ENCODE data around the gene DENND2A.

Gene DENND2A

DNA sequence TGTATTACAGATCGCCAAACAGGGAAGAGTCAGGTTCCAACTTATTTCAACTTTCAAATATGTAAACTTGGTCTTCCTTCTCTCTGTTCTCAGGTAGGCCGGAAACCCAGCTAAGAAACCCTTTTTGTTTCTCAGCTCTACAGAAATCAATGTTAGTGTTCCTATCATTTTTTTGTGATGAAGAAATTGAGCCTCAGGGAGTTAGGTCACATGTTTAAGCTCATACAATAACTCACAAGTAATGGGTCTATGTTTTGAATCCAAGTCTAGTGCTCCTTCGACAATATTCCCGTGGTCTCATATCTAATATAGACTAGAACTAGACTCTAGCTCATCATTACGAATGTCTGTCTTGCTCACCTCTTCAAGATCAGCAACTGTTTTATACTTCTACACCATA is 22.3 kb downstream of the DENND2A start:
- no peak for DNase-seq

DNA sequence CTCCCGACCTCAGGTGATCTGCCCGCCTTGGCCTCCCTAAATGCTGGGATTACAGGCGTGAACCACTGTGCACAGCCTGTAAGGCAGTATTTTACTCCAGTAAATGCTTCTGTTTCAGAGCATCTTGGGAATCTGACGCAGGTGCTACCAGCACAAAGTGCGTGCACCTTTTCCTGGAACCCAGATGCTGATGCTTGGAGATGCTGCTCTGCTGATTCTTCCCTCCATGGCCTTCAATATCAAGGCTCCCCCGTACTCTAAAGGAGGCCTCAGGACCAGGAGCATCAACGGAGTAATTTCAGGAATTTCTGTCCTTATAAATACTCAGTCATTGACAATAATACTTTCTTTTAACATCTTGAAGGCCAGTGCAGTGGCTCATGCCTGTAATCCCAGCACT is 23.5 kb downstream of the DENND2A start:
- no peak for DNase-seq

DNA sequence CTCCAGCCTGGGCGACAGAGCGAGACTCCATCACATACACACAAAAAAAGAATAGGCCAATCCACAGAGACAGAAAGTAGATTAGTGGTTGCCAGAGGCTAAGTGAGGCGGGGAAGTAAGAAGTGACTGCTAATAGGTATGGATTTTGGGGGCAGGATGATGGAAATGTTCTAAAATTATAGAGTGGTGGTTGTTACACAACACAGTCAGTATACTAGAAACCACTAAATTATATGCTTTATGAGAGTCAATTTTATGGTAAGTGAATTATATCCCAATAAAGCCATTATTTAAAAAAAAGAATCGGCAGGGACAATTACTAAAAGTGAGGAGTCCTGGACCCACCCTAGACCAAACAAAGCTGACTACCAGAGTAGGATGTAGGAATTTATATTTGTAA is 24.3 kb downstream of the DENND2A start:
- no peak for DNase-seq

DNA sequence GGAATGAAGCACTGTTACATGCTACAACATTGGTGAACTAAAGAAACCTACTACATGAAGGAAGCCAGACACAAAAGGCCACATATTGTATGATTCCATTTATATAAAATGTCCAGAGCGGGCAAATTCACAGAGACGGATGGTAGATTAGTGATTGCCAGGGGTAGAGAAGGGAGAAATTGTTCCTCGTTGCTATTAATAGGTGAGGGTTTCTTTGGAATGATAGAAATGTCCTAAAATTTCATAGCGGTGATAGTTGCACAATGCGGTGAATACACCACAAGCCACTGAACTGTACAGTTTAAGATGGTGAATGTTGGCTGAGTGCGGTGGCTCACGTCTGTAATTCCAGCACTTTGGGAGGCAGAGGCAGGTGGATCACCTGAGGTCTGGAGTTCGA is 29.0 kb downstream of the DENND2A start:
- DNase-seq = no peak

DNA sequence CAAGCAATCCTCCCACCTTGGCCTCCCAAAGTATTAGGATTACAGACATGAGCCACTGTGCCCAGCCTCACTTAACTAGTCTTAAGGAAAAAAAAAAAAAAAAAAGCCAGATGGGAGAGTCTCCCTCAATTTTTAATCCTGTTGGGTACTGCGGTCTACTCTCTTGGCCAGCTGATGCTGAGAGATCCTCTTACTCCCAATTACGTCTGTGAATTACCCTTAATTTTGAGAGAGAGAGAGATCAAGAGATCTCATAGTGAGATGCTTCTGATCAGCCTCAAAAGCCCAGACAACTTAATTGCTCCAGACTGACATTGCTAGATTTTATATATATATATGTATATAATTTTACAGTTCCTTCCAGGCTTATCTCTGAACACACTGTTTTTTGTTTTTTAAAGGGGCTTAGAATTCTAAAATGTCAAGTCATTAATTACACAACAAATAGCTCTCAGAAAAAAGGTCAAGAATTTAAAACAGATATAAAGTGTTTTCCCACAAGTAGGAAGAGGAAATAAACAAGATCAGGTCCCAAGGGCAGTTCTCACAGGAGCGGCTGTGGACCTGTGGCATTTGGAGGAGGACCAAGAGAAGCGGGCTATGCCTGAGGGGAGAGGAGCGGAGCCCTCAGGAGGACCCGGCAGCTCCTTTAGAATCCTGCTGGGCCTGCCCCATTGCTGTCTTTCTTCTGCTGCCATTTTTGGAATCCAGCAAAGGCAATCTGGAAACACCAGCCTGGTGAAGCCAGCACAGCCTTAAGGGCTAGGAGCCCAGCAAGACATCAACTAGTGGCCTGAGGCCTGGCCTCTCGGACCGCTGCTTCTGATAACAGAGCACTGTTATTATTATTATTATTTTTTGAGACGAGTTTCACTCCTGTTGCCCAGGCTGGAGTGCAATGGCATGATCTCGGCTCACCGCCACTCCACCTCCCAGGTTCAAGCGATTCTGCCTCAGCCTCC is 30.1 kb downstream of the DENND2A start:
- DNase-seq = no peak

DNA sequence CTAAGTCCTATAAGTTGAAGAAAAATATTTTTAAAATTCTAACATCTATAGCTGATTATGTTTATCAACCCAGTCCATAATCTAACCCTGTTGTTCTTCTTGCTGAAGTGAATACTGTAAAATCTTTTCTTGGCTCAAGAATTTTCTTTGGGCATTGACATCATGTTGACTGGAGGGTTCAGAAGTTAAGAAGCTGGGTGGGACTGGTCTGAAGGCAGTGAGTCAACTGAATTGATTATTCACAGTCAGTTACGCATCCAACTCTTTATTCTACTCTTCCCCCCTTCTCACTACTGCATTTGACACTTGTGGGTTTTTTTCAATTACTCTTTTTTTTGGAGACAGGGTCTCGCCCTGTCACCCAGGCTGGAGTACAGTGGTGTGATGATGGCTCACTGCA is 31.0 kb downstream of the DENND2A start:
- no peak for DNase-seq

GRCh38 chr7:140607441-140607989 is 33.1 kb downstream of the DENND2A start:
- DNase-seq = no peak

- no peak for DNase-seq
Measured at GRCh38 chr7:140605337-140605736, 35.3 kb downstream of the DENND2A start.

GRCh38 chr7:140604760-140605159 is 35.9 kb downstream of the DENND2A start:
- DNase-seq = no peak

DNA sequence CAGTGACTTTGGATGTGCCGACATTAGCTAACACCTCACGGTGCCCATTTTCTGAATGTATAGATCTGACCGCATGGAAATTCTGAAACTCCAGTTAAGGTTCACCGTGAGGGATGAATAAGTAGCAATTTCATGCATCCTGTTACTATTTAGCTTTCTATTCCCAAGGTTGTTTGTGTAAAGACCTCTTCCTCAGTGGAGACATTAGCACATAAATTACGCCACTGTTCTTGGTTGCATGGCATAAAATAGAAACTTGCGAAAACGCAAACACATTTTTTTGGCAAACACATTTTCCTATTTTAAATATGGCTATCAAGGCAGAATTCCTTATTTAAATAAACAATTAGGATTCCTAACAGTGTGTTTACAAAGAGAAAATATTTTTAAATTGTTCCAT is 36.5 kb downstream of the DENND2A start:
- DNase-seq = no peak

GRCh38 chr7:140601566-140602174 is 38.9 kb downstream of the DENND2A start:
- no peak for DNase-seq

DNA sequence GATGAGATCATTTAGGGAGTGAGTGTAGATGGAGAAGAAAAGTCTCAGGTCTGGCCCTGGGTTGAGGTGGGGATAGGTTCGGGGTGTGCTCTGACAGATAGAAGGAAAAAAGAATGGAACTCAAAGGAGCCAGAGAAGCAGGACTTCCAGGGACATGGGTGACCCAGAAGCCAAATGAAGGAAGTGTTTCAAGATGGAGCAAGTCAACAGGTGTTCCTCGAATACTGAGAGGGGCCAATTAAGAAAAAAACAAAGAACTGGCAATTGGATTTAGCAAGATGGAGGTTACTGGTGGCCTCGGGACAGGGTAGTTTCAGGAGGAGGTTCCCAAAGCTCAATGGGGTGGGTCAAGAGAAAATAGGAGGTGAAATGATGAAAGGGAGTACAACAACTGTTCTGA is 40.3 kb downstream of the DENND2A start:
- no peak for DNase-seq

GRCh38 chr7:140597428-140597949 is 43.1 kb downstream of the DENND2A start:
- no peak for DNase-seq

DNA sequence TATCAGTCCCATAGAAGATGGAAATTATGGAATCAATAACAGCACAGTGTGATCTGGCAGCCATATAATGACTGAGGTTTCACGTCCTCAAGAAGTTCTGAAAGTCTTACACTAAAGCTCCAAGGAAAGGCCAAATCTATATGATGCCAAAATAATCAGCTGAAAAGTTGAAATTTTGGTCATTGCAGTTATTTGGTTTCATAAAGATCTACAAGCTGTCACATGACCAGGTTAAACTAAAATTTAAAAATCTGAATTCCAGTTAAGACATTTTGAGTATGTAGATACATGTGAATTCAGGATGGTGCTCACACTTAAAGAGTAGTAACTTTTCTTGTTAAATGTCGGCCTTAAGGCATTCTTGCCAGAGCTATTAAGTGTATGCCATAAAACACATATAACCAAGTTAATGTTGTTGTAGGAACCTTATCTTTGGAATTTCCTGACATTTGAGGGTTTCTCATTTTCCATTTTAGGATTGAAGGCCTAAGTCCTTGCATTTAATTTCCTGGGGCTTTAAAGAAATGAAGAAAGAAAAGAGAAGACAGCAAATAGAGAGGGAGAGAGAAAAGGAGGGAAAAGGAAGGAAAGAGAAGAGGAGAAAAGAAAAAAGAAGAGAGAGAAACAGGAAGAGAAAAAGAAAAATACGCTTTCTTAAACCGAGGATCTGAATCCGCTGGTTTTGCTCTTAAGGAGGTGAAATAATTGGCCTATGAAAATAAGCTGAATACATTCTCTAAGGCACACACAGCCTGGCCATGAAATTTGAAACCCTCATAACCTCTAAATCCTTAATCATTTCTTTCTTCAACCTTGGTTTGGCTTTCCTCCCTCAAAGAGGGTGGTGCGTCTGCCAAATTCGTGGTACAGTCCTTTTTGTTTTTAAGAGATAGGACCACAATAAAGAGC is 43.8 kb downstream of the DENND2A start:
- DNase-seq = no peak

GRCh38 chr7:140595468-140596092 is 45.0 kb downstream of the DENND2A start:
- no peak for DNase-seq

DNA sequence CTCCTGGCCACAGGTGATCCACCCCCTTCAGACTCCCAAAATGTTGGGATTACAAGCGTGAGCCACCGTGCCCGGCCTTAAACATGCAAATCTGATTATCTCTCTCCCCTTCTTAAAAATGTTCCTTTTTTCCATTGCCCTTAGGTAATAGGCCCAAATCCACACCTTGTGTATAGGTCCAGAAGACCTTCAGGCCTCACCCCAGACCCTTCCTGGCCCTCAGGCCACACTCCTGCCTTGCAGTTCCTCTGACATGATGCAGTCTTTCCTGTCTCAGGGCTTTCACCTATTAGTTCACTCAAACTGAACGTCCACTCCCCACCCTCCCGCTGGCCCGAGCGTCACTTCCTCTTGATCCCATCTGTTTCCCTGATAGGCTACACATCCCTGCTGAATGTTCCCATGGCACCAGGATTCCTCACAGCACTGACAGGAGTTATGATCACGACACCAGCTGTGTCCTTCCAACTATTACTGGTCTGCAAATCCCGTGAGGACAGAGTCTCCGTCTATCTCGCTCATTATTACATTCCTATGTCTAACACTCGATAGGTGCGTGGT is 46.4 kb downstream of the DENND2A start:
- no peak for DNase-seq

- DNase-seq = no peak
Measured at GRCh38 chr7:140593672-140593982, 47.0 kb downstream of the DENND2A start.

DNA sequence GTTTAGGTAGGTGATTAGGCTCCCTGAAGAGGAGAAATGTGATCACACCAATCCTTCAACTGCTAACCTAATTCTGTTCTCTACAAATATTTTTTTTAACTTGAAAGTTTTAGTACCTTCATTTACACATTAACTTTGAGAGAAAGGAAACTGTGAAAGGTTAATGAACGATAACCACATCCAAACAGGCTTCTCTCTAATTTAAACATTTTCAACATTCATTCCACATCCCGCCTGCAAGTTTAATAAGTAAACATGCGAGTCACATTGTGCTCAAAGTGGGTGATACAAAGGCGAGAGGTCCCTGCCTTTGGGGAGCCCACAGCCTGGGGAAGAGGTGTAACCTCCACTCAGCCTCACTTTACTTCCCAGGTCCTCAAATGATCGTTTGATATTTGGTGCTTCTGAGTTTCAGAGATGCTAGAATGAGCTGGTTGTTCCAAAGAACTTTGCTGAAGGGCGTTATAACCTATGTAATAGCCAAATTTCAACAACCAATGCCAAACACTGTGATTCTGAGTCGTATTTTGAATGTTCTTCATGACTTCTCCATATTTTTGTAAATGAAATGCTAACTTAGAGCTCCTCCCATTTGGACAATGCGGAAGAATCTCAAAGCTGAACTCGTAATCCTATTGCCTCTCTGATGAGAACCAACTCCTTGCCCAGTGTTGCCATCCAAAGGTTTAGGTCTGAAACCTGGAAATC is 47.5 kb downstream of the DENND2A start:
- DNase-seq = no peak

GRCh38 chr7:140591180-140591902 is 49.3 kb downstream of the DENND2A start:
- no peak for DNase-seq

DNA sequence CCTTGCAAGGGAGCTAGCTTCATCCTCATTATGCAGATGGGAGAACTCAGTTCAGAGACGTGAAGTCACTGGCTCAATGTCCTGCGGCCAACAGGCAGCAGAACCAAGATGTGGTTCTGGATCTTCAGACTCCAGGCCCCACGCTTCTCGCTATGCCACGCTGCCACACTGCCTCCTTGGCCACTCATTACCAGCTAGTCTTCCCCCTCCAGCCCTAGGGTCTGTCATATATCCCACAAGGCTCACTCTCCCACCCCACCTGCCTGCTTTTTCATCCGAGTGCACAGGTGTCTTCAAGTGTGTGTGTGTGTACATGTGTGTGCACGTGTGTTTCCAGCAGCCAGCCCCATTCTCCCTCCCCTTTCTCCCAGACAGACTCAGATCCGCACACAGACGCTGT is 53.4 kb downstream of the DENND2A start:
- no peak for DNase-seq

DNA sequence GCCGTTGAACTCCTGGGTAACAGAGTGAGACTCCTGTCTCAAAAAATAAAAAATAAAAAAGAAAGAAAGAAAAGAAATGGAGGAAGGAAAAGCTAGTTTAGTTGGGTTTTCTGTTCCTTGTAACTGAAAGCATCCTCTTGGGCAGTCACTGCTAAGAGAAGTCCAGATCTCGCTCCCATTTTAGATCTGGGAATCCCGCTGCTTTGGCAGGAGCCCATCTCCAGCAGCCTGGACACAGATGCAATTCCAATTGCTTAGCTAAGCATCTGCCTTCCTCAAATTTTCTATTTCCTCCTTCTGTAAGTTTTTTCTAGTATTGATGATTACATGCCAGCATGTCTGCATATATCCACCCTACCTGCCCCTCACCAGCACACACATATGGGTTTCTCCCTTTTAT is 54.1 kb downstream of the DENND2A start:
- no peak for DNase-seq
